ENCODE data around the gene TMUB1.

TMUB1 gene

GRCh38 chr7:151083071-151083823, at the start of gene TMUB1:
Gene TMUB1 (minus strand): TSS chr7:151083493. CDS start chr7:151082563, 930 bp downstream.
- peak; percentile 76 for DNase-seq

GRCh38 chr7:151132461-151133205, 49.3 kb upstream of the TMUB1 start:
- no peak for DNase-seq

- DNase-seq: no peak
These were observed 48.5 kb upstream of the TMUB1 start for GRCh38 chr7:151131592-151132293.

- DNase-seq: no peak
These were observed 47.9 kb upstream of the TMUB1 start for GRCh38 chr7:151131224-151131591.

GRCh38 chr7:151130741-151131157, 47.5 kb upstream of the TMUB1 start:
- DNase-seq: no peak

GRCh38 chr7:151129960-151130591, 46.8 kb upstream of the TMUB1 start:
- DNase-seq: no peak

GRCh38 chr7:151129117-151129959, 46.0 kb upstream of the TMUB1 start:
- DNase-seq: no peak

- no peak for DNase-seq
These were observed 45.4 kb upstream of the TMUB1 start for GRCh38 chr7:151128716-151129115.

- DNase-seq: no peak
These were observed 44.9 kb upstream of the TMUB1 start for GRCh38 chr7:151128144-151128543.

- no peak for DNase-seq
These were observed 43.3 kb upstream of the TMUB1 start for GRCh38 chr7:151126491-151127137.

GRCh38 chr7:151125846-151126481, 42.7 kb upstream of the TMUB1 start:
- no peak for DNase-seq

GRCh38 chr7:151125470-151125845, 42.2 kb upstream of the TMUB1 start:
- no peak for DNase-seq

GRCh38 chr7:151124899-151125399, 41.7 kb upstream of the TMUB1 start:
- no peak for DNase-seq

GRCh38 chr7:151124481-151124880, 41.2 kb upstream of the TMUB1 start:
- no peak for DNase-seq

GRCh38 chr7:151123822-151124464, 40.6 kb upstream of the TMUB1 start:
- DNase-seq: peak; percentile 75

- DNase-seq: no peak
These were observed 40.0 kb upstream of the TMUB1 start for GRCh38 chr7:151123158-151123821.

- no peak for DNase-seq
These were observed 39.5 kb upstream of the TMUB1 start for GRCh38 chr7:151122796-151123157.

- no peak for DNase-seq
These were observed 39.0 kb upstream of the TMUB1 start for GRCh38 chr7:151122276-151122675.

- no peak for DNase-seq
These were observed 38.3 kb upstream of the TMUB1 start for GRCh38 chr7:151121380-151122170.
